ENCODE results near the gene MGAT2. TPM values are rescaled to one million over a fixed set of nuclear protein-coding genes. Genes with fewer than 3 reads are reported as not detected.
"Not testable (repeated sequence)": the region's sequence is repeated elsewhere in the genome, so short reads cannot be mapped to it uniquely, and the experiment has no call there.

The MGAT2 gene
- total RNA-seq, 1 donor from 2014 or later: 24.1 TPM

DNA sequence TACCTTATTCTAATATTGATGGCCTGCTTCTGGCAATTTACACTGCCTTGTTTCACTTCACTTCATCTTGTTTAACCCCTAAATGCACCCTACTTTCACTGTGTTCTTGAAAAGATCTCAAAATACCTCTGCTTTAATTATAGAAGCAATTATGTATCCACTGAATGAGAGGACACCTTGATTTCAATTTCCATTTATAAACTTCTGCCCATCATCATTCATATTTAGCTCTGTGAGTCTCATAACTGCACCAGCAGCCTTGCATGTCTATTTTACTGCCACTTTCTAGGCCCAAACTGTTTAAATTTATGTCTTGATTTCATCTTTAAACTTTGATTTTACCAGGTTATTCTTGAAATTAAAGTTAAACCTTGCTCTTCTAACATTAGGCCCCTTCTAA lies 21.6 kb downstream of the MGAT2 start:
- Histone ChIP-seq H3K36me3 (peaks cover 16% of the 10 kb centered on the region), H3K4me3 (no peak overlapping the region), H3K4me1 (peaks cover 23% of the 10 kb centered on the region), H3K9me3 (no peaks in the 10 kb centered on the region), H3K27me3 (ENCODE audit: low read depth) (no peaks in the 10 kb centered on the region), H3K27ac (peak overlapping the region; percentile 36)
- ATAC-seq: no peak
- intact Hi-C loops (cut with DNase I): no loop called here
- no peak for DNase-seq
- TF ChIP-seq, protein P1, sequence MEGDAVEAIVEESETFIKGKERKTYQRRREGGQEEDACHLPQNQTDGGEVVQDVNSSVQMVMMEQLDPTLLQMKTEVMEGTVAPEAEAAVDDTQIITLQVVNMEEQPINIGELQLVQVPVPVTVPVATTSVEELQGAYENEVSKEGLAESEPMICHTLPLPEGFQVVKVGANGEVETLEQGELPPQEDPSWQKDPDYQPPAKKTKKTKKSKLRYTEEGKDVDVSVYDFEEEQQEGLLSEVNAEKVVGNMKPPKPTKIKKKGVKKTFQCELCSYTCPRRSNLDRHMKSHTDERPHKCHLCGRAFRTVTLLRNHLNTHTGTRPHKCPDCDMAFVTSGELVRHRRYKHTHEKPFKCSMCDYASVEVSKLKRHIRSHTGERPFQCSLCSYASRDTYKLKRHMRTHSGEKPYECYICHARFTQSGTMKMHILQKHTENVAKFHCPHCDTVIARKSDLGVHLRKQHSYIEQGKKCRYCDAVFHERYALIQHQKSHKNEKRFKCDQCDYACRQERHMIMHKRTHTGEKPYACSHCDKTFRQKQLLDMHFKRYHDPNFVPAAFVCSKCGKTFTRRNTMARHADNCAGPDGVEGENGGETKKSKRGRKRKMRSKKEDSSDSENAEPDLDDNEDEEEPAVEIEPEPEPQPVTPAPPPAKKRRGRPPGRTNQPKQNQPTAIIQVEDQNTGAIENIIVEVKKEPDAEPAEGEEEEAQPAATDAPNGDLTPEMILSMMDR (IDR thresholded peaks at IDR 0.05): no peak

DNA sequence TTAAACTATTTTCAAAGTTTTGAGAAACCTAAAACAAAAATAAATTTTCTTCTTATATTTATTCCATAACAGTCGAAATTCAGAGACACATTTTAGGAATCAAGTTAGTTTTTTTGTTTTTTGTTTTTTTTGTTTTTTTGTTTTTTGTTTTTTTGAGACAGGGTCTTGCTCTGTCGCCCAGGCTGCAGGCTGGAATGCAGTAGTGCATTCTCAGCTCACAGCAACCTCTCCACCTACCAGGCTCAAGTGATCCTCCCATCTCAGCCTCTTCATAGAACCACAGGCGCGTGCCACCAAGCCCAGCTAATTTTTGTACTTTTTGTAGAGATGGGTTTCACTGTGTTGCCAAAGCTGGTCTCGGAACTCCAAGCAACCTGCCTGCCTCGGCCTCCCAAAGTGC lies 32.9 kb downstream of the MGAT2 start:
- H3K36me3 ChIP-seq: no peaks in the 10 kb centered on the region

DNA sequence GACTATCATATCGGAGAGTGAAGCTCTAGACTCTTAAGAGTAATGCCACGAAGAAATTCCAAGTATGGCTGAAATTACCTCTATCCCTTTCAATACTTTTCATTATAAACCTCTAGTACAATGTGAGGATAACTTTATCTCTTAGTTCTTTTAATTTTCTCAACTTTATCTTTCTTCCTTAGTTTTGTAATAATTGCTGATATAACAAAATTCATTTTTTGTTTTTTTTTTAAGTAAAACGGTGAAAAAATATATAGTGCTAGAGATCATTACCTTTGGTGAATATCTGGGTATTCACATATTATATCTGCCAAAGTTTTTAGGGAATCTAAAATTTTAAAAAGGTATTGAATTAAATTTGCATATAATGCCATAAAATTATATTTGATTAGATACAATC lies 33.9 kb downstream of the MGAT2 start:
- H3K4me3 ChIP-seq: no peak overlapping the region
- ATAC-seq: no peak
- no peaks in the 10 kb centered on the region for H3K4me1 ChIP-seq
- H3K27ac ChIP-seq: no peak overlapping the region
- no peaks in the 10 kb centered on the region for H3K27me3 ChIP-seq (ENCODE audit: low read depth)
- no peaks in the 10 kb centered on the region for H3K9me3 ChIP-seq
- intact Hi-C loops (cut with DNase I): no loop called here
- H3K36me3 ChIP-seq: no peaks in the 10 kb centered on the region
- TF ChIP-seq, protein P1 (IDR thresholded peaks at IDR 0.05): no peak
- DNase-seq: no peak

More for the DNA sequence above, 32.9 kb downstream of the MGAT2 start:
- intact Hi-C loops (cut with DNase I): no loop called here
- TF ChIP-seq, protein P1 (IDR thresholded peaks at IDR 0.05): no peak
- Histone ChIP-seq H3K9me3 (no peaks in the 10 kb centered on the region), H3K4me1 (no peaks in the 10 kb centered on the region), H3K4me3 (no peak overlapping the region), H3K27me3 (ENCODE audit: low read depth) (no peaks in the 10 kb centered on the region), H3K27ac (no peak overlapping the region)
- DNase-seq: no peak
- no peak for ATAC-seq

DNA sequence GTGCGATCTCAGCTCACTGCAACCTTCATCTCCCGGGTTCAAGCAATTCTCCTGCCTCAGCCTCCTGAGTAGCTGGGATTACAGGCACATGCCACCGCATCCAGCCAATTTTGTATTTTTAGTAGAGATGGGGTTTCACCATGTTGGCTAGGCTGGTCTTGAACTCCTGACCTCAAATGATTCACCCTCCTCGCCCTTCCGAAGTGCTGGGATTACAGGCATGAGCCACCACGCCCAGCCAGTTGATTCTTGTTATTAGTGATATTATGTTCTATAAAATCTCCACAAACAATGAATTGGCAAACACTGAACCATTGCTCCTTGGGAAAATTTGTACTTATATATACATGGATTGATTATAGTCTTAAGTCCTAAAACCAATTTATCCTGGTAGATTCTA lies 36.9 kb downstream of the MGAT2 start:
- intact Hi-C loops (cut with DNase I); H3K9me3 ChIP-seq; H3K27me3 ChIP-seq (ENCODE audit: low read depth); DNase-seq; H3K4me3 ChIP-seq; H3K36me3 ChIP-seq; H3K4me1 ChIP-seq; ATAC-seq; H3K27ac ChIP-seq: not testable (repeated sequence)

DNA sequence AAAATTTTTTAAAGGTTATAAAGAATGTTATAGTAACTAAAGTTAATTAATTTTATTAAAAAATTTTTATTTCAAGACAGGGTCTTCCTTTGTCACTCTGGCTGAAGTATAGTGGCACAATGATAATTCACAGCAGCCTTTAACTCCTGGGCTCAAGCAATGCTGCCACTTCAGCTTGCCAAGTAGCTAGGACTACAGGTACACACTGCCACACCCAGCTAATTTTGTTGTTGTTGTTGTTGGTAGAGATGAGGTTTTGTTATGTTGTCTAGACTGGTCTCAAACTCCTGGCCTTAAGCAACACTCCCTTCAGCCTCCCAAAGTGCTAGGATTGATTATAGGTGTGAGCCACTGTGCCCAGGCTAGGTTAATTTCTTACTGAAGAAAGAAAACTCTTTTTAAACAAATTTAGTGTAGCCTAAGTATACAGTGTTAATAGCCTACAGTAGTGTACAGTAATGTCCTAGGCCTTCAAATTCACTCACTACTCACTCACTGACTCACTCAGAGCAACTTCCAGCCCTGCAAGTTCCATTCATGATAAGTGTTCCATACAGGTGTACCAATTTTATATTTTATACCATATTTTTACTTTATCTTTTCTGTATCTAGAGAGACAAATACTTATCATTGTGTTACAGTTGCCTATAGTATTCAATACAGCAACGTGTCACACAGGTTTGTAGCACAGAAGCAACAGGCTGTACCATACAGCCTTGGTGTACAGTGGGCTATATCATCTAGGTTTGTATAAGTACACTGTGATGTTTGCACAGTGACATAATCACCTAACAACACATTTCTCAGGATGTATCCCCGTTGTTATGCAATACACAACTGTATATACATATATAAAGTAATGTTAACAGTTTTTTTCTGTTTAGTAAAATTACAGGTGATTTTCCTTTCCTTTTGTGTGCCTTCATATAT lies 39.2 kb downstream of the MGAT2 start:
- no peak for ATAC-seq

DNA sequence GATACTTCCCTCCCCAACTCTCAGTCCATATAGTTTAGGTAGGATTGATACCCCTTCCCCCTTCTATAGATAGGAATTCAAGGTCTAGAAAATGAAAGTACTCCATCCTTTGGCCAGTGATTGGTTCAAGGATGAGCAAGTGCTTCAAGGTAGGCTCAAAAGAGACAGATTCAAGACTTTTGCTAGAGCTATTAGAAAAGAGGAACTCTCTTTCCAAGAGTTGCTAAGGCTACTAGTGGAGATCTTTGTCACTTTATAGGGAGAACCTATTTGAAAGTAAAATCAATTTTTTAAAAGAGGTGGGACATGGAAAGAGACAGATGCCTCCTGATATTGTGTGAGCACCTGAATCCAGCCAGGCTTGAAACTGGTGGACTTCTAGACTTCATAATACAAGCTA lies 49.9 kb downstream of the MGAT2 start:
- ATAC-seq (no peak), DNase-seq (no peak)
- Histone ChIP-seq H3K4me3 (no peak overlapping the region), H3K27me3 (ENCODE audit: low read depth) (no peaks in the 10 kb centered on the region), H3K4me1 (no peaks in the 10 kb centered on the region), H3K36me3 (no peaks in the 10 kb centered on the region), H3K27ac (no peak overlapping the region), H3K9me3 (no peaks in the 10 kb centered on the region)
- TF ChIP-seq, protein P1 (IDR thresholded peaks at IDR 0.05): no peak
- intact Hi-C loops (cut with DNase I): no loop called here

More for the DNA sequence above, 39.2 kb downstream of the MGAT2 start:
- Histone ChIP-seq H3K4me1 (no peaks in the 10 kb centered on the region), H3K36me3 (no peaks in the 10 kb centered on the region), H3K9me3 (no peaks in the 10 kb centered on the region), H3K27ac (no peak overlapping the region), H3K27me3 (ENCODE audit: low read depth) (no peaks in the 10 kb centered on the region), H3K4me3 (no peak overlapping the region)
- intact Hi-C loops (cut with DNase I): no loop called here
- TF ChIP-seq, protein P1 (IDR thresholded peaks at IDR 0.05): no peak
- DNase-seq: no peak

Data from lower lobe of right lung (tissue), 2 donors.